ENCODE data around the gene PTCHD4.

Gene PTCHD4

DNA sequence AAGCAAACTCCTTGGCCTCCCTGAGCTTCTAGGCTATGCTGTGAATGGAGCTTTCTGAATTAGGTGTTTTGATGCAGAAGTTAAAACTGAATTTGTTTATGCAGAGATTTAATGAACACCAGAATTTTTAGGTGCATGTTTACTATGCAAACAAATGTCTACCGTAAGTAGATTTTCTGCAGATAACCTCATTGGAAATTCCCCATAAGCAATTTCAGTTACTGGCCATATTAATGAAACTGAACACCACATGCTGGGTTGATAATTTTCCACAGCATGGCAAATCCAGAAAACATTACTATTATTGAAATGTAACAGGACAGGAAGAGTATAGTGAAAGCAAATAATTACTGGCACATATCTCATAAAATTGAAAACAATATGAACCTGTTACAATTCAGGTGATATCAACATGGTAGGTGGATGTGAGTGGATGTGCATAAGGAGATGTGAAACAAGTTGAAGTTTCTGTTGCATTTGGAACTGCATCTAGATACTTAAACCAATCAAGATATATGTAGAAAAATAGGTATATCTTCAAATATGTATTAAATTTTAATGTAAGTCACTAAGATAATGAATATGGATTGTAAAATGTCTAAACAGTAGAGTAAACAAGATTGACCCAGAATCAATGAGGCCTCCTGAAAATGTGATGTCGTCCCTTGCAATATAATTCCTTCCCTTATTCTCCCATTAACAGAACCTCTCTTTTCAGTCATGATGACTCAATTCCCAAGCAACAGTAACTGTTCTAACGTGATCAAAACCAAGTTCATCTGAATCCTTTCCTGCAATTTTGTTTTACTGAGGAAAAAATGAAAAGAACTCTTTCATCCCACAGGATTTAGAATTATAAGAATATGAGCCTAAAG lies 11.0 kb downstream of the PTCHD4 start:
- no peak for DNase-seq

DNA sequence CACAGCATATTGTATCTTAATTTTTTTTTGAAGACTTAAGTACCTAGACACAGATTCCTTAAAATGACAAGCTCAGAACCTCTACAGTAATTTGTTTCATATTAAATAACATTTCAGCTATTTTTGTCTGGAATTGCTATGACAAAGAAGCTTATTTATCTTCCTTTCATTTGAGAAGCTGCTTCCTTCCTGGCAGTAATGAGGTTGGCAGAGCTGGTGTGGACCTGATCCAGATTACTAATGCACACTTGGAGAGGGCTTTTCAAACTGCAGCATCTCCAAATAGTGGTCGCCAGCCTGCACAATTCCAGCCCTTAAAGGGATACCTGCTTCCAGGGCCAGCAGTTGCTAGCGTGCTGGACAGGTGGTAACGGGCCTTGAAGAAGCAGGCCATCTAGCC lies 12.1 kb downstream of the PTCHD4 start:
- DNase-seq: no peak

DNA sequence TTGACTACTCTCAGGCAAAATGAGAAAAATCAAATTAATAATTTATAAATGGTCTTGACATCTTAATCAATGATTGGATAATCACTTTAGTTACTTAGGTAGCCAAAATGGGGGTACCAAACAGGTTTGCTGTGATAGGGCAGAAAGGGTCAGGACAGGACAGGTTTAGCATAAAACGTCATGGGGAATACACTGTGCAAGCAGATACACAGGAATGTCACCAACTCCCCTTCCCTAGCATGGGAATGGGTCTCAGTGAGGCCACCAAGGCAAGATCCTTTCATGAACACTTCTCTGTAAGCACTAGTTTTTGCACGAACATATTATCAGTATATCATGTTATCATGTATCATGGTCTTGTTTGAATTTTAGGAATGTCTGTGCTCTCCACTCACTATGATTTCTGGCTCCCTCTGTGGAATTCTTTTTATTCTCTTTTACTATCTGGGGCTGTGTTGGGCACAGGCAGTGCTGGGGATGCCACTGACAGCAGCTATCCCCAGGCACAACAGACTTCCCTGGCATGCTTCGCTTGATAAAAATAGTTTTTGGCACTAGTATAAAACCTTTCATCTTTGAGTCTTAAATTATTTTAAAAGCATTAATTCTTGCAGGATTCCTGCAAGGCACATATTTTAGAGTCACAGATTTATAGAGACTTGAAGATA lies 18.3 kb downstream of the PTCHD4 start:
- DNase-seq: no peak

DNA sequence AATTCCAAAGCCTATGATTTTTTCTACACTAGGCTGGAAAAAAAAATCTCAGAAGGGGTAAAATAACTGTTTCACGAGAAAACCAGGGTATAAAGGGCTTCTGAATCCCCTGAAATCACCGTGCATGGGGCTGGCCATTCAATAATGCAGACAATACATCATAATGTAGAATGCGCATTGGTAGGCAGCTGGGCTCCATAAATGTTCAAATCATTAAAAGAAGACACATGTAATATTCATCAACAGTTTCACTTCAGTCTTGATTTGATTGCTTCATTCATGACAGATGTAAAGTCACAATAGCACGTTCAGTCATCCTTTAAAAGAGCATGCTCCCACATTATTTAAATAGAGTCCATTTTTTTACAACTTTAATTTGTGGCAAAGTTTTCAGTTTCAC lies 20.5 kb downstream of the PTCHD4 start:
- DNase-seq: no peak

DNA sequence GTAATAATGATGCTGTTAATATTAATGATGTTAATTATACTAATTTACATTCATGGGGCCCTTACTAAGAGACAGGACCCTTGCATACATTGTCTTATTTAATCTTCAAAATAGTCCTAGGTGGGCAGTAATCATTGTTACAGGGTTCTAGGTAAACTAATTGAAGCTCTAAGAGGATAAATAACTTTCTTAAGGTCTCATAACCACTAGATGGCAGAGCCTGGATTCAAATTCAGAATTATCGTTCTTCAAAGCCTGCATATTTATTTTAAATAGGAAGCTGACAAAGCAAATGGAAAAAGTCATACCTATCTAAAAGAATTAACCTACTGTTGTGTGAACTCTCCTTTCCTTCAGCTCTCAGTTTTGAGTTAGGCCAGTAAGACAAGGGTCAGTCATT lies 23.5 kb downstream of the PTCHD4 start:
- DNase-seq: no peak

DNA sequence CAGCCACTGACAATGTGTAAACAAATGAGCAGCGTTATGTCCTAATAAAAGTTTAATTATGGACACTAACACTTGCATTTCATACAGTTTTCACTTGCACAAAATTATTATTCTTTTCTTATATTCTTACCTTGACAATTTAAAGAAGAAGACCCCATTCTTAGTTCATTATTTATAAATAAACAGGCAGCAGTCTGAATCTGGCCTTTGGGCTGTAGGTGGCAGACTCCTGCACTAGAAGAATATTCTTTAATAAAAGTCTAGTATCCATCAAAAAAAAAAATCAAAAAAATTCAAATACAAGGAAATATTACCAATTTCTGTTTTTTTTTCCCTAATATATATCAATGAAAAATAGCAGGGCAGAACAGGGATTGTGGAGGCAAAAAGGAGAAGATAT lies 24.8 kb downstream of the PTCHD4 start:
- DNase-seq: no peak

DNA sequence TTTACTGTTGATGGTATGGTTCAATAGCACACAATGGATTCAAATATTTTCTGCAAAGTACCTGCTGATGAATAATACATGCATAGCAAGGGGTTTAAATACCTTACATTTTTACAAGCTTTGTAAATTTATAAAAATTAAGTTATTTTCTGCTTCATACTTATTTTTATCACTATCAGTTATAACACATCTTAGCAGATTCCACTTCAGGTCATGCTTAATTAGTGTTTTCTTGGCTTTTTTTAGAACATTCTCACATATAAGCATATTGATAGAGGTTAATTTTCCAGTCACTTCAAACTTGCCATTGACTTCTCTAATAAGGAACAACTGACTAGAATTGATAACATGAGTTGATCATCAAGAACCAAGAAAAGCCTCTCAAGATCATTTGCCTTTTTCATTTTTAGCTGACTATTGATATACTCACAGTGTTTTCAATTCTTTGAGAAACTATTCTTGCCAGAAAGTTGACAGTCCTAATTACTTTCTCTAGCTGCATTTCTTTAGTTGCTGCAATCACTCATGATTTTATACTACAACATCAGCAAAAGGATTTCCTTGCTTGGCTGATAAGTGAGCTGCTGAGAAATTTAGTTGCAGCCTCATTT lies 25.8 kb downstream of the PTCHD4 start:
- DNase-seq: no peak

DNA sequence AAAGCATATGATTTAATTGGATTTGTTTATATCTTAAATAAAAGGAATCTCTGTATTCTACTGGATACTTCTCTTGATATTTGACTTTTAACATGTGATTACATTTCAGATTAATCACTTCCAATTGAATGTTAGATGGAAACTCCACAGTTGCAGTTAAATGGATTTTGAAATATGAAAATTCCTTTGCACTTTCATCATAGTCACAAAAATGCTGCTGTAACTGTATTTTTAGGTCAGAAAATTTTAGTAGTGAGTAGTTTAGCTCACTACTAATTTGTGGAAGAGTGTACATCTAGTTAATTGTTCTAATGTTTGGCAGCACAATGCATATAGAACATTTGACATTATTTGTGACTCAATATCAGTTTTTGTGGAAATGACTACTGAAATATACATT lies 26.8 kb downstream of the PTCHD4 start:
- no peak for DNase-seq

DNA sequence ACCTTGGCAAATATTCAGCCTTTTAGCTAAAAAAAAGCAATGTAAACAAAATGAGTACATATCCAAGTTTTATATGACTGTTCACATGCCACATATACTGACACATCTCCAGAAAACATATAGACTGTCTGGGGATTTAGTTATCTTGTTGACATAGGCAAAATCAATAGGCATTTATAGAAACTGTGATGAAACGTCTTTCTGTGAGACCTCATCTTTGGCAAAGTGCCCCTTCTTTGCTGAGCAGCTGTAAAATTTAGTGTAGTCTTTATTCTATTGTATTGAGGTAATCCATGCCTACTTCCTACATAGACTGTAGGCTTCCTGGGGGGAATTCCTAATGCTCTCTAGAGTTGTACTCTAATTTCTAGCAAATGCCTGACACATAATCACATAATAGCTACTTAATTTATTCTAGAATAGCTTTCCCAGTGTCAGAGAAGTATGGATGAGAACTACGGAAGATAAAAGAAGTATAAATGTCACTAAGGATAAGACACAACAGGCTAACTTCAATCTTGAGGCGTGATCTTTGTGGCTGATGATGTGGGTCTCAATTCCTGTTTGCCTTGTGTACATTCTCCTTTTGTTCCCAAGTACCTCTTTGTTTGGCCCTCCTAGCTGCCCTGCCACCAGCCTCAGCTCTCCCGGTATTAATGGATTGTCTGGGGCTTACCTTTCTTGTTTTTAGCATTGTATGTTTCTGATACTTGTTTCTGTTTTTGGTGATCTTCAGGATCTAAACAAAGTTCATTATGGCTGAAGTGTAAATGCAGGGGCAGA lies 30.6 kb downstream of the PTCHD4 start:
- no peak for DNase-seq

DNA sequence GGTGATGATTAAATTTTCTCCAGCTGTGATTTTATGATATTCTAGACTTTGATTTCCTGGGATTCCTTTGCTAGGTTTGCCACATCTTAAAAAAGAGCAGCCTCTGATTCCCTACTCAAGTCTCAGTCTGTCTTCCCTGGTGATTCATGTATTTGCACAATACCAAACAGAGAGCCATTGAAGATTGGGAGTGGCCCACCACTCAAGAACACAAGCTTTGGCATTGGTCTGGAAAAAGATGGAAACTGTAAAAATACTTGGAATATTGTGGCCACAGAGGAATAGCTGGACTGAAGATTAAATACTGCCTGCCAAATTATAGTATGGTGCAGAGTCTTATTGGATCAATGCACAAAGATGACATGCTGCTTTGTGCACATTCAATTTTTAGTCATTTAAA lies 32.9 kb downstream of the PTCHD4 start:
- no peak for DNase-seq

DNA sequence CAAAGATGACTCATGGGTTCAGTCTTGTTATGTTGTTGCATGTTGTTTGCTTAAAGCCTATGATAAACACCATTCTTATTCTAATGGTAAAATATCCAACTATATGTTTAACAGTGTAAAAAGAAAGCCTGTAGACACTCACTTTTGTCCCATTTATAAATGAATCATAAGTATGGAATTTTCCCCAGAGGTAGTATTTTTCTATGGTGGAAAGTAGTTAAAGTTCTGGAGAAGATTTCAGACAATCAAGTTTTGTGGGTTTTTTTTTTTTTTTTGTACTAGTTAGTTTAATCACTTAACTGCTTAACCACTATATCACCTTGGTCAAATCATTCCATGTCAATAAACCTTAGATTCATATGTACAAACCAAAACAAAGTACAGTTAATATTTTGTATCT lies 35.8 kb downstream of the PTCHD4 start:
- DNase-seq: no peak

DNA sequence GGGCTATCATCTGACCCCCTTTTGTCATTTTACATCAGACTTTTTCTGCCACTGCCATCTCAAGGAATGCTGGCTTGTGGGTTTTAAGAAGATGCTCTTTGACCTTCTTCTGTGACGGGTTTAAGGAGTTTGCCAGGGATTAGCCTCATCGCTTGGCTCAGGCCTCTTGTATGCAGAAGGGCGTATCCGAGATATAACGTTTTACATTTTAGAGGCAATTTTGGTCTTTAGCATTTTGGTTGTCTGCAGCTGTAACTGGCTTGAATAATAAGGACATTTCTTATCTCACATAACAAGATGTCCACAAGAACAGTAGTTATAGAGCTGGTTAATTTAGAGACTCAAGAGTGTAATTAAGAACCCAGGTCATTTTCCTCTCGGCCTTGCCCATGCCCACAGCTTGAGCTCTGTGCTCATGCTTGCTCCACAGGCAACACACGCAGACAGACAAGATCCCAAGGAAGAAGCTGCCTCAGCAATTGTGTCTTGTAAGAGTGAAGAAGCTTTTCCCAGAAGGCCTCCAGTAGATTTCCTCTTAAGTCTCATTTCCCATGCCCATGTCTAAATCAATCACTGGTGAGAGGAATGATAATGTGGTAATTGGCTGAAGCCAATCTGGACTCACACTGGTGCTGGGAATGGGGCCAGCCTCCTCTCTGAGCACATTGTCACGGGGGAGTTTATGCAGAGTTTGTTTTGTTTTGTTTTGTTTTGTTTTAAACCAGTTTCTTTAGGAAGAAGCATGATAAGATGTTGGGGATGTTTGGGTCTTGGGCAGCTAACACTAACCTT lies 36.8 kb downstream of the PTCHD4 start:
- no peak for DNase-seq

DNA sequence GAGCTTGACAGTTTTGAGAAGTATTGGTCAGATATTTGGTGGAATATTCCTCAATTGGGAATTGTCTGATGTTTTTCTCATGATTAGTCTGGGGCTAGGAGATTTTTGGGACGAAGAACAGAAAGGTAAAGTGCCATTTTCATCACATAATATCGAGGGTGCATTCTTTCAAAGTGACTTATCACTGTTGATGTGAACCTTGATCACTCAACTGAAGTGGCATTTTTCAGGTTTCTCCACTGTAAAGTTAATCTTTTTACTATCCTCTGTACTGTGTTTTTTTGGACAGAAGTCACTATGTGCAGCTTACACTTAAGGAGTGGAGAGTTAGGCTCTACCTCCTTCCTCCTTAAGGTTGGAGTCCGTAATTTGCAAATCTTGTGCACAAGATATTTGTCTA lies 39.2 kb downstream of the PTCHD4 start:
- DNase-seq: no peak

DNA sequence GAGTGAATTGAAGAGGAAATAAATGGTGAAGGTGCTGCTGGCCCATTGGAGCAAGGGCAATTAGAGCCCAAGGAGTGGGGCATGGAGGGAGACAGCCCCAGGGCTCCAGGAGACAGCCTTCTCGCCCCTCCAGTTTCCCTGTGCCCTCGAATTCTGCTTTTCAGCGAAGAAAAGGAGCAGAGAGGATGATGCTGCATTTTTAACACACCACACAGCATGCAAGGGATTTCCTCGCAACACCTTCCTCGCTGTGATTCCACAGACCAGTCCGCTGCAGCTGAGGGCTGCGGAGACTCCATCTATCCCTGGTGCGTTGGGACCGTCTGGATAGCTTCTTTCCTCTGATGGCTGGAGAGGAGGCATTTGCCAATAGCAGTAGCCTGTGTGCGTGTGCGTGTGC lies 41.7 kb downstream of the PTCHD4 start:
- no peak for DNase-seq

DNA sequence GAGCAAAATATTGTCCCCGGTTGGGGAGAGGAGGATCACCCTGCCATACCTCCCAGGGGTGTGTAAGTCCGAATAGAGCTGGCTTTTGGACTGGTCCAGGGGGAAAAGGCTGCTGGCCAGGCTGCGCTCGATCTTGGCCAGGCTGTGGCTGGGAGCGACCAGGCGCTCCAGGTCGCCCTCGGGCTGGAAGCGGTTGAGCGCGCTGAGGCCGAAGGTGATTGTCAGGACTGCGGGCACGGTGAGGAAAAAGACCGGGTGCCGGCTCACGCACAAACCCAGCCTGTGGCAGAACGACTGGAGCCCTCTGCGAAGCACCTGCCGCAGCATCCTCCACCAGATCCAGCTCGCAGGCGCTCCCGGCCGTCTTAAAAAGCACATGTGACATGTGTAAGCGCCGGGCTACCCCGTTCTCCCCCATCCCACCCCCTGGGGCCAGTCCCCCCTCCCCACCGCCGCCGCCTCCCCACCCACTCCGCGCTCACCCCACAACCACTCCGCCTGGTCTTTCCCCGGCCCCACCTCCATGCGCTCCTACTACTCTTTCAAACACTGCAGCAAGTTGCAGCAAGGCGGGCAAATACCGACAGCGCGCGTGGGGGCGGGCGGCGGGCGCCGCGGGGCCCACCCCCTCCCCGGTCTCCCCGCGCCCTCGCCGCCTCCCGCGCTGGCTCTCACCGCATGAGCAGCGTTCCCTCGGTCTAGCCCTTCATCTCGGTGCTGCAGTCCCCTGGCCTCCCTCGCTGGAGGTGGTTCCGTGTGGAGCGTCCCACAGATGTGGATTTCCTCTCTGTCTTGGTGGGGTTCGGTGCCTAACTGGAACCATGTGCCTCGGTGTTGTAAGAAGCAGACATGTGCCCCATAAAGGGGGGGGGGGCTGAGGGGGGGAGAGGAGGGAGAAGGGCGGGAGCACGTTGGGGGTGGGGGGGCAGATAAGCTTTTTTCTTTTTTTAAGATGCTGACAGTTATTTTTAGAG lies 42.4 kb downstream of the PTCHD4 start:
- no peak for DNase-seq

DNA sequence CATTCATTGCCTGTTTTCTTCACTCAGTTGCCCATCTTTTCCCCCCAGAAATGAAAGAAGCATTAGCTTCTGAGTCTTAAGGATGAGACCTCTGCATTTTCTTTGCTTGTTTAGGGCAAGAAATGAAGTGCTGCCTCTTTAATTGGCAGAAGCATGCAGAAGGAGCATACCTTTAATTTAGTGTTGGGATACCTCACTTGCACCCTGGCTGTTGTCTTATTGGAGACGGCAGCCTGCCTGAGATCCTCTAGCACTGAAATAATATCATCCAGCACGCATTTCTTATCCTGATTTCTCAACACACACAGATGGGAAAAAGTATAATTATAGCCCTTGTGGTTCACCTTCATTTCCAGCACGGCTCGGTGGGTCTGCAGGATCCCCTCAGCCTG lies 43.1 kb downstream of the PTCHD4 start:
- no peak for DNase-seq

DNA sequence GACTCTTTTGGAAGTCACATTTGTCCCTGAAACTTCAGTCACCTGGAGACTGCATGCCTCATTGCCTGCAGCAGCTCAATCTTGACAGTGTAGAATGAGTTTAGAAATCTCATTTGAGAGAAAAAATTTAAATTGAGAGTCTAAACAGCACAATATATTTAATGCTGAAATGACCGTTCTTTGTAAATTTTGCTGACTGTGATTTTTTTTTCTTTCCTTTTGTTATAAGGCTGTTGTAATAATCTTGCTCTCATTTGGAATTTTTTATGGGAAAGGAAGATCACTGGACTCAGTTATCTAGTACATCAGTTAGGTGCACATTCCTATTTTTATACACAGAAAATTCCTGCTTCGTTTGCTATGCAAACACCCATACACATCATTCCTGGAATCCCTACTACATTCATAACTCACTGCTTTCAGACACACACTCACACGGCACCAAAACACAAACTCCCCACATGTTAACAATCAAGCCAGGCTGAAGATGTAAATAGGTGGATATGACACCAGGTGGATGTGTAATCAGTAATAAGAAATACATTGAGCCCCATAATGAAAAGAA lies 43.8 kb downstream of the PTCHD4 start:
- no peak for DNase-seq

DNA sequence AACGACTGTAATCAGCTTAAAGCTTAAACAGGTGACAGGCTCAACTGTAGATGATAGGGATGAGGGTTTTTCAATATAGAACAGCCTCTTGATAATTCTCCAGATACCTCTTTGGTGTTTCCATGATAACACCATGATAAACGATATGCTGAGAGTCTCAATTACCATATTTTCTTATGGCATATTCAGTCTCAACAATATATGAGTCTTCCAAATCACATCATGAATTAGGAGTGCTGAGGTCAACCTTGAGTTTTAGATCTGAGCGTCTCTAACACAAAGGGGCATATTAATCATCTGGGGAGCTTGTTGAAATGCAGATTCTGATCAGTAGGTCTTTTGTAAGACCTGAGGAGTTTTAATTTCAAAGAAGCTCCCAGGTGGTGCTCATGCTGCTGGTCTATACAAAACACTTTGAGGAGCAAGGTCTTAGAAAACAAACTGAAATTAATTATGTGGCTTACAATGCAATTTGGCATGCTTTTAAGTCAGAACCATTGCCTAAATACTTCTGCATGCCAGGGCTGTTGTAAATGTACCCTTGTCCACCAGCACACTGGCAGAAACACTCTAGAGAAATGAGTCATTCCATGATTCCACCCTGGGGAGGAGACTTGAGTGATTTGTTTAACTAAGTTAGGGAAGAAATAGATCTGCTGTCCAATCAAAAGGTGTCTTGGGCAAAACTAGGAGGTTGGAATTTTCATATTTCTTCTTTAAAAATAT lies 49.6 kb downstream of the PTCHD4 start:
- no peak for DNase-seq
